ENCODE data around the gene AK1.

The AK1 gene

GRCh38 chr9:127866535-127866934 lies 10.9 kb downstream of the AK1 start:
- TF ChIP-seq Cebpa-rat (IDR thresholded peaks at IDR 0.05) = no peak
- Histone ChIP-seq H3K4me2 (peak overlapping the region; percentile 66 to 100 (median 88)), H3K4me3 (no peak overlapping the region; a peak in 1 of 20 replicates), H3K36me3 (no peaks in the 10 kb centered on the region), H4K20me1 (no peaks in the 10 kb centered on the region), H3K27ac (peak overlapping the region in 7 of 11 experiments; percentile 31 to 96 (median 91); a peak in 13 of 22 replicates), H3K9me3 (replicated peaks in 1 of 11) (no peaks in the 10 kb centered on the region), H3K27me3 (no peaks in the 10 kb centered on the region), H3K9ac (peak overlapping the region in 5 of 11 experiments; percentile 11 to 55 (median 53); a peak in 6 of 22 replicates), H3K4me1 (peaks cover 79 to 100% (median 89%) of the 10 kb centered on the region in 10 experiments)

GRCh38 chr9:127865645-127866464 lies 11.6 kb downstream of the AK1 start:
- H3K27ac ChIP-seq = peak overlapping the region in 9 of 11 experiments; percentile 45 to 96 (median 92); a peak in 17 of 22 replicates
- H3K9me3 ChIP-seq (replicated peaks in 1 of 11) = no peaks in the 10 kb centered on the region

DNA sequence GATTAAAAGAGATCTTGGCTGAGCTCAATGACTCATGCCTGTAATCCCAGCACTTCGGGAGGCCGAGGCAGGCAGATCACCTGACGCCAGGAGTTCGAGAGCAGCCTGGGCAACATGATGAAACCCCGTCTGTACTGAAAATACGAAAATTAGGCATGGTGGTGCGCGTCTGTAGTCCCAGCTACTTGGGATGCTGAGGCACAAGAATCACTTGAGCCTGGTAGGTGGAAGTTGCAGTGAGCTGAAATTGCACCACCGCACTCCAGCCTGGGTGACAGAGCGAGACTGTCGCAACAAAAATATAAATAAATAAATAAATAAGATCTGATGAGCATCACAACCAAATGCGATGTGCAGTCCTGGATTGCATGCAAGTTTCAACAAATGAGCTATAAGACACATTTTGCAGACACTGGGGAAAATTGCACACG lies 14.3 kb downstream of the AK1 start:
- TF ChIP-seq Cebpa-rat (IDR thresholded peaks at IDR 0.05) = peak in 5 of 11 experiments; percentile 23 to 74 (median 50); a peak in 4 of 22 replicates
- Histone ChIP-seq H3K9ac (peak overlapping the region; percentile 72 to 86 (median 81); a peak in 20 of 22 replicates), H4K20me1 (no peaks in the 10 kb centered on the region), H3K4me3 (no peak overlapping the region), H3K4me1 (peaks cover 96 to 100% (median 100%) of the 10 kb centered on the region in 10 experiments), H3K9me3 (replicated peaks in 1 of 11) (no peaks in the 10 kb centered on the region), H3K36me3 (no peaks in the 10 kb centered on the region), H3K4me2 (peak overlapping the region; percentile 66 to 100 (median 88)), H3K27ac (peak overlapping the region; percentile 85 to 96 (median 92)), H3K27me3 (no peaks in the 10 kb centered on the region)

More at GRCh38 chr9:127865645-127866464, 11.6 kb downstream of the AK1 start:
- no peaks in the 10 kb centered on the region for H3K36me3 ChIP-seq
- H3K9ac ChIP-seq = peak overlapping the region in 9 of 11 experiments; percentile 2 to 66 (median 55); a peak in 16 of 22 replicates
- H3K4me2 ChIP-seq = peak overlapping the region; percentile 66 to 100 (median 88)
- no peaks in the 10 kb centered on the region for H3K27me3 ChIP-seq
- no peak for TF ChIP-seq Cebpa-rat (IDR thresholded peaks at IDR 0.05)
- H4K20me1 ChIP-seq = no peaks in the 10 kb centered on the region
- no peak overlapping the region for H3K4me3 ChIP-seq
- H3K4me1 ChIP-seq = peaks cover 82 to 100% (median 96%) of the 10 kb centered on the region in 10 experiments

GRCh38 chr9:127862075-127863011 lies 15.1 kb downstream of the AK1 start:
- Histone ChIP-seq H3K27me3 (no peaks in the 10 kb centered on the region), H3K36me3 (no peaks in the 10 kb centered on the region), H4K20me1 (no peaks in the 10 kb centered on the region), H3K9me3 (replicated peaks in 1 of 11) (no peaks in the 10 kb centered on the region), H3K4me2 (peak overlapping the region; percentile 66 to 100 (median 88)), H3K4me3 (peak overlapping the region in 2 of 10 experiments; percentile 19 to 46; a peak in 3 of 20 replicates), H3K4me1 (peaks cover 96 to 100% (median 100%) of the 10 kb centered on the region in 10 experiments), H3K27ac (peak overlapping the region; percentile 85 to 96 (median 92)), H3K9ac (peak overlapping the region; percentile 72 to 86 (median 81))
- TF ChIP-seq Cebpa-rat (IDR thresholded peaks at IDR 0.05) = no peak

DNA sequence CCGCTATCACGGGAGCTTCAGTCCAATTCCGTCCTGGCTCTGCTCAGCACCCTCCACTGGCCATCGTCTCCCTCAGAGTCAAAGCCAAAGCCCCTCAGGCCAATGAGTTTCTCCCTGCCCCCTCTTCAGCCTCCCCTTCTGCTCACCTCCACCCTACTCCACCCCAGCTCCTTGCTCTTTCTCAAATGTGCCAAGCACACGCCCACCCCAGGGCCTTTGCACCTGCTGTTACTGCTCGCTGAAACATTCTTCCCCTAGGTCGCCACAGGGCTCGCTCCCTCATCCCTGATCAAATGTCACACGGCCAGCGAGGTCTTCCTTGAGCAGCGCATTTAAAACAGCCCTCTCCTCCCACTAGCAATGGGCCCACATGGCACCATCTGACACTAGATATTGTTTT lies 16.7 kb downstream of the AK1 start:
- no peaks in the 10 kb centered on the region for H3K9me3 ChIP-seq (replicated peaks in 1 of 11)
- H3K27ac ChIP-seq = peak overlapping the region in 9 of 11 experiments; percentile 85 to 96 (median 92); a peak in 19 of 22 replicates
- H3K4me1 ChIP-seq = peaks cover 96 to 100% (median 100%) of the 10 kb centered on the region in 10 experiments
- no peaks in the 10 kb centered on the region for H3K36me3 ChIP-seq
- TF ChIP-seq Cebpa-rat (IDR thresholded peaks at IDR 0.05) = no peak
- peak overlapping the region in 4 of 11 experiments; percentile 6 to 83 (median 48); a peak in 4 of 22 replicates for H3K9ac ChIP-seq
- no peaks in the 10 kb centered on the region for H3K27me3 ChIP-seq
- H3K4me3 ChIP-seq = no peak overlapping the region; a peak in 1 of 20 replicates
- peak overlapping the region; percentile 66 to 100 (median 88) for H3K4me2 ChIP-seq
- H4K20me1 ChIP-seq = no peaks in the 10 kb centered on the region

DNA sequence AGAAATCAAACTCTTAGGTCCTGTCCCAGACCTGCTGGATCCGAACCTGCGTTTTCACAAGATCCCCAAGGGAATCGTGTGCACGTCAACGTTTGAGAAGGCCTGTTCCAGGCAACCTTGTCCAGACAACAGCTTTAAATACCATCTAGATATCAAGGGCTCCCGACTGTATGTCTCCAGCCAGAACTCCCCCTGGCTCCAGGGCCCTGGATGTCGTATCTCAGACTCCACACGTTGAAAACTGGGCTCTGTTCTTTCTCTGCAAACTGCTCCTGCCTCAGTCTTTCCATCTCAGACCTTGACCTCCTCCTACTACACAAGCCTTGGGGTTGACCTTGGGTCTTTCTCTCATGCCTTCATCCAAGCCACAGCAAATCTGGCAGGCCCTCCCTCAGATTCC lies 17.2 kb downstream of the AK1 start:
- H3K9ac ChIP-seq = peak overlapping the region in 3 of 11 experiments; percentile 8 to 35 (median 14); a peak in 2 of 22 replicates
- no peaks in the 10 kb centered on the region for H3K27me3 ChIP-seq
- no peak overlapping the region for H3K4me3 ChIP-seq
- no peaks in the 10 kb centered on the region for H4K20me1 ChIP-seq
- no peaks in the 10 kb centered on the region for H3K9me3 ChIP-seq (replicated peaks in 1 of 11)
- peak overlapping the region in 10 of 11 experiments; percentile 5 to 96 (median 92); a peak in 17 of 22 replicates for H3K27ac ChIP-seq
- H3K4me2 ChIP-seq = peak overlapping the region; percentile 21 to 100 (median 88); a peak in 18 of 22 replicates
- no peak for TF ChIP-seq Cebpa-rat (IDR thresholded peaks at IDR 0.05)
- peaks cover 96 to 100% (median 100%) of the 10 kb centered on the region in 10 experiments for H3K4me1 ChIP-seq
- no peaks in the 10 kb centered on the region for H3K36me3 ChIP-seq

- Histone ChIP-seq H3K27me3 (no peaks in the 10 kb centered on the region), H3K9me3 (replicated peaks in 1 of 11) (no peaks in the 10 kb centered on the region), H4K20me1 (peaks cover 0 to 6% (median 0%) of the 10 kb centered on the region in 11 experiments; a peak in 9 of 22 replicates), H3K4me3 (peak overlapping the region in 1 of 10 experiments; percentile 33; a peak in 1 of 20 replicates), H3K27ac (peak overlapping the region; percentile 25 to 95 (median 70); a peak in 20 of 22 replicates), H3K4me2 (peak overlapping the region; percentile 81 to 100 (median 94)), H3K4me1 (peaks cover 83 to 98% (median 89%) of the 10 kb centered on the region in 10 experiments), H3K36me3 (peaks cover 0 to 2% (median 0%) of the 10 kb centered on the region in 11 experiments; a peak in 1 of 22 replicates), H3K9ac (peak overlapping the region; percentile 16 to 86 (median 52); a peak in 19 of 22 replicates)
- TF ChIP-seq Cebpa-rat (IDR thresholded peaks at IDR 0.05) = no peak
Measured at GRCh38 chr9:127858041-127858512, 19.4 kb downstream of the AK1 start.

DNA sequence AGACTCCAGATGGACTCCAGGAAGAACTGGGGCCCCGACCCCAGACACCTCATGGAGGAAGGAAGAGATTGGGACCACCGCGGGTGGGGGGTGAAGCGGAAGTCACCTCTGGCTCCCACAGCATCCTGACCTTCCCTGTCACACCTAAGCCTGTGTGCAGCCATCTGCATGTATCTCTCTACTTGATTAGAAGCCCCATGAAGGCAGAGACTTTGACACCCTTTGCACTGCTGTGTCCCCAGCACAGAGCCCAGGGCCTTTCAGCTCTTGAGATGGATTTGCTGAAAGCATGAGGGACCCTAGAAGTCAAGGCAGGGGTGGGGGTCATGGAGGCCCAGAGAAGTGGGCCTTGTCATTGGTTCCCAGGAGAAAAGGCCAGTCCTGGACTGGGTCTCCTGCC lies 20.2 kb downstream of the AK1 start:
- no peak for TF ChIP-seq Cebpa-rat (IDR thresholded peaks at IDR 0.05)
- peak overlapping the region; percentile 25 to 95 (median 70); a peak in 20 of 22 replicates for H3K27ac ChIP-seq

More for the DNA sequence above, 20.2 kb downstream of the AK1 start:
- no peaks in the 10 kb centered on the region for H3K9me3 ChIP-seq (replicated peaks in 1 of 11)
- no peaks in the 10 kb centered on the region for H3K27me3 ChIP-seq
- peak overlapping the region in 10 of 11 experiments; percentile 43 to 86 (median 63); a peak in 17 of 22 replicates for H3K9ac ChIP-seq
- H3K4me1 ChIP-seq = peaks cover 83 to 98% (median 89%) of the 10 kb centered on the region in 10 experiments
- peaks cover 0 to 13% (median 4%) of the 10 kb centered on the region in 11 experiments; a peak in 10 of 22 replicates for H4K20me1 ChIP-seq
- H3K4me2 ChIP-seq = peak overlapping the region; percentile 81 to 100 (median 94)
- H3K36me3 ChIP-seq = peaks cover 4 to 8% (median 6%) of the 10 kb centered on the region in 11 experiments; a peak in 16 of 22 replicates
- peak overlapping the region in 1 of 10 experiments; percentile 33; a peak in 3 of 20 replicates for H3K4me3 ChIP-seq

Data from BLaER1 treated with 17β-estradiol and CSF1 and Interleukin-3, amounts not matched to agents 10 nM and 100 nM (cell line).